GM12878 (cell line): Measurements from ENCODE around the gene OCA2. TPM values are rescaled to one million over a fixed set of nuclear protein-coding genes. Genes with fewer than 3 reads are reported as not detected.

Experiments
- ATAC-seq: fragments of 200-7000 bp; cut with Tn5 transposase; 3 replicates; pipeline ENCODE4 v1.9.1; 2020; ENCODE audit warnings: mild to moderate bottlenecking, moderate library complexity
- BruUV-seq: library from RNA; stranded (reverse); fragments of 400-500 nt; replicated peaks from 2 replicates; lab custom pipeline; 2021; lab: Mats Ljungman, UMichigan
- CTCF ChIA-PET: fragments of 300-600 bp; sonication (Branson Sonifier 250); formaldehyde crosslinking; extraction: SDS; loops from one replicate; lab custom pipeline; 2021; ENCODE audit warnings: inconsistent platforms; lab: Yijun Ruan, JAX
- POLR2A ChIA-PET: fragments of 350-600 bp; formaldehyde crosslinking; extraction: SDS; loops from one replicate; lab custom pipeline; 2021; ENCODE audit warnings: inconsistent platforms; lab: Charles Lee
- RAD21 ChIA-PET: fragments of 300-600 bp; sonication (Branson Sonifier 250); formaldehyde crosslinking; loops from one replicate; lab custom pipeline; 2023; ENCODE audit warnings: antibody characterized with exemption; ENCODE audit not compliant: unreplicated experiment; lab: Charles Lee
- SMC1A ChIA-PET: fragments of 300-600 bp; sonication (Branson Sonifier 250); formaldehyde crosslinking; loops from one replicate; lab custom pipeline; 2023; ENCODE audit not compliant: unreplicated experiment, uncharacterized antibody; lab: Charles Lee
- DNase-seq: peaks from one replicate; pipeline ENCODE4 v3.0.0-alpha.2; 2011; ENCODE audit warnings: low read depth, low spot score
- FAIRE-seq: peaks from 3 replicates; lab custom pipeline; 2011; peaks lifted over from hg19 to GRCh38; lab: Jason Lieb, UNC
- H2AFZ ChIP-seq: 2 replicates; pipeline ENCODE4 v1.6.0; 2011; ENCODE audit warnings: low read depth, low read length, control low read depth; ENCODE audit not compliant: control insufficient read depth
- H3K27ac ChIP-seq: 2 replicates; pipeline ENCODE4 v1.5.1; 2011; ENCODE audit warnings: control low read depth; ENCODE audit not compliant: control insufficient read depth, insufficient read depth
- H3K27me3 ChIP-seq, 2 experiments: replicated peaks in 1 of 2; 2 replicates each; pipeline versions ENCODE4 v1.6.0 to v1.6.1; 2011; ENCODE audit warnings: low read length in 1 of 2; ENCODE audit not compliant: control insufficient read depth in 2 of 2, insufficient read depth in 2 of 2
- H3K36me3 ChIP-seq, 2 experiments: 2 replicates each; pipeline ENCODE4 v1.5.1; 2011; ENCODE audit warnings: low read length in 1 of 2; ENCODE audit not compliant: control insufficient read depth in 2 of 2, insufficient read depth in 2 of 2
- H3K4me1 ChIP-seq: 2 replicates; pipeline ENCODE4 v1.6.1; 2011; ENCODE audit warnings: mild to moderate bottlenecking, low read length, moderate library complexity, mixed read lengths; ENCODE audit not compliant: control insufficient read depth, insufficient read depth
- H3K4me2 ChIP-seq: 2 replicates; pipeline ENCODE4 v1.6.0; 2011; ENCODE audit warnings: control low read depth; ENCODE audit not compliant: control insufficient read depth, insufficient read depth
- H3K4me3 ChIP-seq: fragments of 200-600 bp; sonication (generic); 2 replicates; pipeline ENCODE4 v1.5.1; 2016
- H3K79me2 ChIP-seq: 2 replicates; pipeline ENCODE4 v1.6.0; 2011; ENCODE audit warnings: low read length; ENCODE audit not compliant: control insufficient read depth, insufficient read depth
- H3K9ac ChIP-seq: 2 replicates; pipeline ENCODE4 v1.8.0; 2011; ENCODE audit warnings: low read length, control low read depth, mixed read lengths; ENCODE audit not compliant: control insufficient read depth, insufficient read depth
- H3K9me3 ChIP-seq: replicated peaks from 3 replicates; pipeline ENCODE4 v1.5.1; 2011; ENCODE audit warnings: mild to moderate bottlenecking, low read length; ENCODE audit not compliant: control insufficient read depth, insufficient read depth
- H4K20me1 ChIP-seq: 2 replicates; pipeline ENCODE4 v1.6.0; 2011; ENCODE audit not compliant: control insufficient read depth, insufficient read depth
- NFYA ChIP-seq: IDR thresholded peaks from 2 replicates; pipeline ENCODE4 v1.6.1; 2011; ENCODE audit warnings: low read depth, mild to moderate bottlenecking, low read length, improper control_type of control experiment, borderline replicate concordance
- NFYB ChIP-seq: IDR thresholded peaks from 2 replicates; pipeline ENCODE4 v1.6.1; 2011; ENCODE audit warnings: low read depth, mild to moderate bottlenecking, low read length, improper control_type of control experiment, moderate library complexity; ENCODE audit not compliant: insufficient read depth
- TARDBP ChIP-seq: IDR thresholded peaks from 2 replicates; pipeline ENCODE4 v1.6.1; 2016; ENCODE audit warnings: borderline replicate concordance
- ZNF217 ChIP-seq: fragments of 450-650 bp; IDR thresholded peaks from 2 replicates; pipeline ENCODE4 v1.6.1; 2017; ENCODE audit warnings: antibody characterized with exemption, mild to moderate bottlenecking
- WGBS: methylation state at CpG from one replicate; pipeline ENCODE4 v1.1.6; 2016; ENCODE audit warnings: low lambda C conversion rate; ENCODE audit not compliant: insufficient replicate concordance, insufficient coverage; ENCODE audit errors: missing lambda C conversion rate; 5-methylcytosine and 5-hydroxymethylcytosine counted together
- in situ Hi-C: fragments of 300-500 bp; cut with MboI; formaldehyde crosslinking; loops from 9 replicates; pipeline ENCODE4 v1.14.3; 2018; ENCODE audit warnings: mixed read lengths
- intact Hi-C: fragments of 100-400 bp; cut with micrococcal nuclease; formaldehyde crosslinking; loops from one replicate; pipeline ENCODE4 v1.14.2; 2022; ENCODE audit not compliant: unreplicated experiment
- polyA plus RNA-seq, 11 experiments: library from polyadenylated mRNA; depleted of rRNA in 4 of 11; unstranded in 6 of 11; stranded (reverse) in 5 of 11; fragments of >200 nt; fragmentation: Nextera tagmentation in 4 of 11; fragmentation: Illumina TruSeq in 1 of 11; extraction: Ambion mirVana in 4 of 11; extraction: Trizol in 1 of 11; gene quantifications; 1 replicate in 1 of 11; 2 replicates in 10 of 11; pipeline versions ENCODE4 v1.2.1 to v1.2.3, GENCODE V29; 2011 to 2016; ENCODE audit warnings: inconsistent platforms in 2 of 11, missing spikeins in 2 of 11, low read depth in 1 of 11
- total RNA-seq, 4 experiments: library from RNA; depleted of rRNA in 3 of 4; stranded (reverse); fragments of >200 nt in 3 of 4; fragmentation: Illumina TruSeq in 1 of 4; extraction: Trizol in 1 of 4; gene quantifications; 2 replicates each; pipeline versions ENCODE4 v1.2.1 to v1.2.3, GENCODE V29; 2013 to 2021
- TF ChIP-seq, protein P1 (sequence below): IDR thresholded peaks from 2 replicates; pipeline ENCODE4 v1.6.1; 2012; ENCODE audit warnings: low read depth, low read length, improper control_type of control experiment

The OCA2 gene
- total and polyA plus RNA-seq, 10 of the 15 experiments (the other 5 are each of a cell fraction or from before 2014, with no cell fraction given), result 0.04 to 1.8 TPM; not detected in 8

DNA sequence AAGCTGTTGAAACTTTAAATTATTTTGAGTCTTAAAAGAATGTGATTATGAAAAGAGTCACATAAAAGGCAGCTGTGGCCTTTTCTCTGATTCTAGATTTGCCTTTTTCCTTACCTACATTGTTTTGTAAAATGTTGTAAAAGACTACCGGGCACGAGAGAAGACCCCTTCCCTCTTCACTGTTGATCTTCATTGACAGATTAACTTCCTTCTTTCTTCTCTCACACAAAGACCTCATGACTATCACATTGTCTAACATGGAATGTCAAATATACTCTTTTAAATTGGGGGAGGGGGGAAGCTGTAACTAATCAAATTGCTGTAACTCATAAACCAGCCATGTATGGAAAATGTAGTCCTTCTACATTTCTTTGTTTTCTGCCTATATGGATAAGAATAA lies 68.3 kb downstream of the OCA2 start:
- intact Hi-C loops, result no loop called here
- ChIA-PET CTCF (no interaction called here), POLR2A (no interaction called here)
- Histone ChIP-seq H4K20me1 (no peaks in the 10 kb centered on the region), H3K36me3 (no peaks in the 10 kb centered on the region), H3K4me1 (no peaks in the 10 kb centered on the region), H3K9ac (no peak overlapping the region)
- in situ Hi-C loops, result no loop called here
- TF ChIP-seq ZNF217, result no peak
- TF ChIP-seq TARDBP, result no peak
- TF ChIP-seq, protein P1, sequence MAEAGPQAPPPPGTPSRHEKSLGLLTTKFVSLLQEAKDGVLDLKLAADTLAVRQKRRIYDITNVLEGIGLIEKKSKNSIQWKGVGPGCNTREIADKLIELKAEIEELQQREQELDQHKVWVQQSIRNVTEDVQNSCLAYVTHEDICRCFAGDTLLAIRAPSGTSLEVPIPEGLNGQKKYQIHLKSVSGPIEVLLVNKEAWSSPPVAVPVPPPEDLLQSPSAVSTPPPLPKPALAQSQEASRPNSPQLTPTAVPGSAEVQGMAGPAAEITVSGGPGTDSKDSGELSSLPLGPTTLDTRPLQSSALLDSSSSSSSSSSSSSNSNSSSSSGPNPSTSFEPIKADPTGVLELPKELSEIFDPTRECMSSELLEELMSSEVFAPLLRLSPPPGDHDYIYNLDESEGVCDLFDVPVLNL, result no peak
- TF ChIP-seq NFYA, result no peak
- TF ChIP-seq, all 136 proteins: peak for 0
- BruUV-seq, result no TSS peak
- H3K9me3 ChIP-seq, result no peaks in the 10 kb centered on the region; the same call in 2 of the 3 replicates
- no peak overlapping the region for H3K27ac ChIP-seq
- H3K4me2 ChIP-seq, result no peak overlapping the region
- FAIRE-seq (no peak), DNase-seq (no peak), ATAC-seq (no peak)
- 60% methylated on average over 2 of the region's 2 CpGs for WGBS
- H3K4me3 ChIP-seq, result no peak overlapping the region
- no peaks in the 10 kb centered on the region for H3K27me3 ChIP-seq
- ChIA-PET RAD21 (no interaction called here), SMC1A (no interaction called here)
- H3K79me2 ChIP-seq, result no peaks in the 10 kb centered on the region
- no peak overlapping the region for H2AFZ ChIP-seq

DNA sequence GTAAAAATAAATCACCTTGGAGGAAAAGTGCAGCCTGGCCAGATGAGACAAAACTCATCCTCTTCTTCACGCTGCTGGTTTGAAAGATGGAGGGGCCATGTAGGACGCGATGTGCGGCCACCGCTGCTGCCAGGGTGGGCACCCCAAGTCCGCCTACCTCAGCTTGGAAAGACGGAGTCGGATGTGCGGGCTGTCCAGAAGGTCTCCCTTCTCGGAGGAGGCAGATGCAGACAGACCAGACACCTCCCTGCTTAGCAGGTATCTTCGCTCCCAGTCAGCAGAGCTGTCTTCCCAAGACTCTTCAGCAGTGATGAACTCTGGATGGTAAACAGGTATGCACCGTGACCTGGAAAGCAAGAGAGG lies 71.4 kb downstream of the OCA2 start:
- Histone ChIP-seq H3K27me3 (no peaks in the 10 kb centered on the region), H3K9me3 (no peaks in the 10 kb centered on the region; the same call in 2 of the 3 replicates), H3K27ac (no peak overlapping the region), H3K4me1 (no peaks in the 10 kb centered on the region), H3K9ac (no peak overlapping the region), H3K79me2 (no peaks in the 10 kb centered on the region), H3K36me3 (no peaks in the 10 kb centered on the region), H2AFZ (no peak overlapping the region), H3K4me3 (no peak overlapping the region), H4K20me1 (no peaks in the 10 kb centered on the region), H3K4me2 (no peak overlapping the region)
- POLR2A ChIA-PET, result no interaction called here
- no peak for FAIRE-seq
- in situ Hi-C loops, result no loop called here
- SMC1A ChIA-PET, result no interaction called here
- RAD21 ChIA-PET, result no interaction called here
- DNase-seq, result no peak
- intact Hi-C loops, result no loop called here
- no TSS peak for BruUV-seq
- ATAC-seq, result no peak
- no peak for TF ChIP-seq NFYB
- CTCF ChIA-PET, result no interaction called here
- 56% methylated on average over 12 of the region's 12 CpGs for WGBS
